A172 (cell line): ENCODE results near the gene CENPP. TPM values are rescaled to one million over a fixed set of nuclear protein-coding genes. Genes with fewer than 3 reads are reported as not detected.
"Not testable (repeated sequence)": the region's sequence is repeated elsewhere in the genome, so short reads cannot be mapped to it uniquely, and the experiment has no call there.

Source experiments
- DNase-seq: peaks from one replicate; pipeline ENCODE4 v3.0.0-alpha.2; 2015; ENCODE audit warnings: low spot score
- total RNA-seq: library from RNA; depleted of rRNA; stranded (reverse); fragments of >200 nt; shearing (Covaris generic); gene quantifications from 2 replicates; pipeline ENCODE4 v1.2.3, GENCODE V29; 2014

Gene CENPP
- total RNA-seq, 1 experiment from 2014 or later = 11.6 TPM

DNA sequence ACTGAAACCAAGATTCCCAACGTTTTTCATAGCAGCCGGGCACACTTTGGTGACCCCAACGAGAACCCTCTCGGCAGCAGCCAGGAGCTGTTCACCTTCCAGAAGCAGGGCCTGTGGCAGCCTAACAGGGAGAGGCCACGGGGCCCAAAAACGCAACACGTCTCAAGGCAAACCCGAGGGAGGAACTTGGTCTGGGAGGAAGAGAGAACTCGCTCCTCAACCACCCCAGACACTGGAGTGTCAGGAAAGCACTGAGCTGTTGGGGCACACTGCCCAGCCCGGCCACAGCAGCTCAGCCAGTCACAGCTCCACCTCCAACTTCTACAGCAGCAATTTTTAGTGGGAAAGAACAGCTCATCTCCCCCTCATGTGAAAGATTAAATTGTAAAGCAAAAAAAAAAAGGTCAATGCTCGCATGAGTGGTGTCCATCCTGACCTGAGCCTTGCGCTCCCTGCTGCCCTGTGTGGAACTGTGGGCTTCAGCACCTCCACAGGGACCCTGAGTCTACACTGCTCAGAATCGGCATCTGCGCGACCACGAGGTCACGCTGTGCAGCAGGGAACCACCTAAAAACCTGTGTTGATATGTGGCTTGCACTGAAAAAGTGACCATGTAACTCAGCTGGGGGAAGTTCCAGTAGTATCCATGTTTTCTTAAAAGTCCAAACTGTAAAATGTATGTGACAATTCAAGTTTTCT lies 289.2 kb downstream of the CENPP start:
- no peak for DNase-seq

DNA sequence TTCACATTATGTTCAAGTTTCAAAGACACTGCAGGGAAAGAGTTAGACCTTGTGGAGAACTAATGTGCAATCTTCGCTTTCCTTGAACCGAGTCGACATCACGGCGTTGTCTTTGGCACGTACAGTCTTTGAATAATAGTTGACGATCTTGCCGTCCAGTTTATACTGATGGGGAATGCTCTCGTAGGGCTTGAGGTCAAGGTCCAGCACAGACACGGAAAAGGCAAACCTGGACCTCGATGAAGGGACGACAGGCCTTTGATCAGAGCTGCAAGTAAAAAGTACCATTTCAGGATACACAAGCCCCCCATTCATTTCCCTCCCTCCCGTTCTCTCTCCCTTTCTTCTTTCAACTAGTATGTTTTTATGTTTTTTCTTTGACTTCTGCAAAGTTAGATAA lies 290.0 kb downstream of the CENPP start:
- no peak for DNase-seq

DNA sequence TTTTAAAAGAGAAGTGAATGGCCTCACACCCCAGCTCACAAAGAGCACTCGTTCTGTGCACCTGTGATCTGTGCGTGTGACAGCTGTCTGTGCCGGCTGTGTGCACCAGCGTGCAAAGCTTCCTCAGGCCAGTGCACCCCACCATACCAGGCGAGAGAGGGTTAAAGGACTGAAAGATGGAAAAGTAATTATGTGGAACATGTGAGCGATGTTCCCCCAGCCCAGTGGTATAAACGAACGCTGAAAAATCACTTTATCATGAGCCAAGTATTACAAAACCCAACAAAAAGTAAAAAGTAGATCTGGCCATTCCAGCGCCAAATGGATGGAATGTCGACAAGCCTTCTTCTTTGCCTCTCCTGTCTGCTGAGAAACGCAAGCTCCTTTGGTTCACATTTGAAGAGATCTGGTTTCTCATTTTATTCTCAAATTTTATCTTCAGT lies 290.5 kb downstream of the CENPP start:
- DNase-seq = no peak

DNA sequence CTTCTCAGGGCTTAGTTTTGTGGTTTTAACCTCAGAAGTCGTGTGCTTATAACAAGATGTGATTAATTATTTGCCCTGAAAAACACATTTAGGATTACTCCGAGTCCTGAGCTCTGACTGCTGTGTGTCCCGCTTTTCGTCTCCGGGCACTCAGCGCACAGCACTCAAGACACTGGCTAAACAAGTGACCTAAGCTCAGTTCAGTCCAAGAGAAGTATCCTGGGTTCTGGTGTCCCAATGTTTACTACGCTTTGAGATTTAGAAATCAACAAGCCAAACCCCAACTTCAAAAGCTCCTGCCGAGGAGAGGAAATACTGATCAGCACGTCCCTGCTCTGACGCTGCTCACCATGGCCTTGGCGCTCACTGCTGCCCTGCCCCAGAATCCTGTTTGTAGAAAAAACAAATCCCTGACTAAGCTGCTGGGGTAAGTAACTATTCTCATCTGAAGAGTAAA lies 290.9 kb downstream of the CENPP start:
- no peak for DNase-seq

DNA sequence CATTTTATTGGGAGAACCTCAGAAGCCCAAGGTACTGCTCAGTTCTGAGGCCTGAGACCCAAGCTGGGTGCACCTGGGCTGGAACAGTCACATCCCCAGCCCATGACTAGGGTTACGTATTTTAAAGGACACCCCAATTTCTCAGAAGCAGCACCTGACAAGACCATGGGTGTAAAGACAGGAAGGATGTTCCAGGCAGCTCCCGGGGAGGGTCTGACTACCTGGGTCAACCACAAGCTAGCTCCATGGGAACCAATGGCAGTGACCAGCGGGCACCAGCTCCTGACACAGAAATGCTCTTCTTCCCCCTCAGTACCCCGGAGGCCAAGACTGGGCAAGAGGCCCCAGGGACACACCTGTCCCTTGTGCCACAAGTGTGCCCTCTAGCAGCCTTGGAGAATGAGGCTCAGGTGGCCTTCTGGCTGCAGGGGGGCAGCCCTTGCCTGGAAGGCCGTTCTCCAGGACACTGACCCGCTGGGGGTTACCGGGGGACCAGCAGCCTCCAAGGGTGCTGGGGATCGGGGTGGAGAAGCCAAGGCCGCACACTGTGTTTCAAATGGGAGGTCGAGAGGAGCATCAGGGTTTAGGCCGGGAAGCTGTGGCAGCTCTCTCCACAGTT lies 291.6 kb downstream of the CENPP start:
- no peak for DNase-seq

DNA sequence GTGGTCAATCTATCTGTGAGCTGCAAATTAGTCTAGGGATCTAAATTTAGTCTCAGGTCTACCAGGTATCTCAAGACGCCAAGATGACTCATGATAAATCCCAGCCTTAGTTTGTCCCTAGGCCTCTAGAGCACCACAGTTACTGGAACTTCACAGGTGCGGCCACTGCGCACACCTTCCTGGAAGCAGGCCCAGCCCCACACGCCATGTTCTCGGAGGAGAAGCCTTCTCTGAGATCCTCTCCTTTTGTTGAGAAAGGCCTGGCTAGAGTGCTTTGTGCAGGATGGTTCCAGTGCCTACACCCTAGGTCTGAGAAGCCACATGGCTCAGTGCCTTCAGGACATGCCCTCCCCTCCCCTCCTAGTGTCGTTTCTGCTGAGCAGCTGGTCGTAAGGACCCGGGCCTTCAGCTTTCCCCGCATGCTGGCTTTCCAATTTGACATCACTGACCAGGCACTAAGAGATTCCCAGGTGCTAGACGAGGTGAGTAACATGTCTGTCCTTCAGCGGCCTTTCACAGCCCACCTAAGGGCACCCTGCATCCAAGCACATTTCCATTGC lies 292.3 kb downstream of the CENPP start:
- DNase-seq = no peak

DNA sequence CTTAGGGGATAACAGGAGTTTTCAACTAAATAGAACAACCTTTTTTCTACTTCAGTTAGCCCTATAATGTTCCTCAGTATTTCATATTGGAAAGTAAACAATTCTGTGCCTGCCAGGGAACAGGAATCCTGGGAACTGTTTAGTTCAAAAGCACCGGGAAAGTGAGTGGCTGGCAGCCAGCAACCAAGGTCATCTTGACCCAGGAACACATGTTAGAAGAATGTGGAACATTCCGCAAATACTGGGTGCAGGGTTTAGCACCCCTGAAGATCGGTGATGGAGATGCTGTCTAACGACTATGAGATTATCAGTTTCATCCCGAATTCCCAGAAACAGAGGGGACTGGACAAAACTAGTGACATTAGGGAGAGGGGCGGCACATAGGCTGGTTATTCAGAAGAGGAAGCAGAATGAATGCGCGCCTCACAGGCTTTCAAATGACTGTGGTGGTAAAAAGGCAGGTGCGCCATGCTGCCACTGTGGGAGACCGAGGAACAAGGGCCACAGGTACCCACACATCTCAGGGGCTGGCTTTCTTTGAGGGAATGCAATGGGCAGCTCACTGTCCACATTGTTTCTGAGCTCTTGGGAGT lies 293.0 kb downstream of the CENPP start:
- DNase-seq = no peak

DNA sequence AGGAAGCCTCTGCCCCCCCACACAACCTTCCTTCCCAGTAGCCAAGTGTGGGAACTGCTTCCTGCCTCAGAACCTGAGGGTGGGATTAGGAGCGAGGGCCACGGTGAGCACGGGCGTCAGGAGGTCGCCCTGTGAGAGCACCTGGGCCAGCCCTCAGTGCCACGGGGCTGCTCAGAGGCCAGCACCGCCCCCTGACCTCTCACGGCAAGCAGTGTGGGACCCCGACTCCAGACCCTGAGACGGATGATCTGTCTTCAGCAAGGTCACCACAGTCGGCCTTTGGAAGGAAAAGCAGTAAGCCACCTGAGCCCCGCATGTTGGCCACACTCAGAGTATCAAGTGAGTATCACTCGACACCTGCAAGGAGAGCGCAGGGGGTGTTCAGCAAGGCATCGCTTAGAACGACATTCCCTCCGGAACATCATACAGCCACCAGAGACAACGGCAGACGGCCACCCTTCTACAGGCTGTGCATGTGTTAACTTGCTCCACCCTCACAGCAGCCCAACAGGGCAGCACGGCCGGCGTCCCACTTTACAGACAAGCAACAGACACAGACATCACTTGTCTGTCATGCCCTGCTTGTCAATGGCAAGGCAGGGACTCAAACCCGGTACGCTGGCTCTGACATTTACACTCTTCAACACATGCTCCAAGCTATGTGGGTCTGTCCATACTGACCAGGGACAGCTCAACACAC lies 294.0 kb downstream of the CENPP start:
- DNase-seq = no peak

DNA sequence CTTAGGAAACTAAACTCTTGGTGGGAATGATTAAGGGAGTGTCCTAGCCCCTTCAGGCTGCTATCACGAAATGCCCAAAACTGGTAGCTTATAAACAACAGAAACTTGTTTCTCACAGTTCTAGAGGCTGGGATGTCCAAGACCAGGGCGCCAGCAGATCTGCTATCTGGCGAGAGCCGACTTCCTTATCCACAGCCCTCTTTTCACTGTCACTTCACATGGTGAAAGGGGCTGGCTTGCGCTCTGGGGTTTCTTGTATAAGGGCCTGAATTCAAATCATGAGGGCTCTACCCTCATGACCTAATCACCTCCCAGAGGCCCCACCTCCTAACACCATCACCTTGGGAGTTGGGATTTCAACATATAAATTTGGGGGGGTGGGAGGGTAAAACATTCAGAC lies 295.1 kb downstream of the CENPP start:
- DNase-seq = no peak

DNA sequence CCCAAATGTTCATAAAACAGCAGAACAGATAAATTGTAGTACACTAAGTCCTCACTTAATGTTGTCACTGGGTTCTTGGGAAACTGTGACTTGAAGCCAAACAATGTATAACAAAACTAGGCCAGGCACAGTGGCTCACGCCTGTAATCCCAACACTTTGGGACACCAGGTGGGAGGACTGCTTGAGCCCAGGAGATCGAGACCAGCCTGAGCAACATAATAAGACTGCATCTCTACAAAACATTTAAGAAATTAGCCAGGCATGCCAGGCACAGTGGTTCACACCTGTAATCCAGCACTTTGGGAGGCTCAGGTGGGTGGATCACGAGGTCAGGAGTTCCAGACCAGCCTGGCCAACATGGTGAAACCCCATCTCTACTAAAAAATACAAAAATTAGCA lies 298.2 kb downstream of the CENPP start:
- DNase-seq = not testable (repeated sequence)

DNA sequence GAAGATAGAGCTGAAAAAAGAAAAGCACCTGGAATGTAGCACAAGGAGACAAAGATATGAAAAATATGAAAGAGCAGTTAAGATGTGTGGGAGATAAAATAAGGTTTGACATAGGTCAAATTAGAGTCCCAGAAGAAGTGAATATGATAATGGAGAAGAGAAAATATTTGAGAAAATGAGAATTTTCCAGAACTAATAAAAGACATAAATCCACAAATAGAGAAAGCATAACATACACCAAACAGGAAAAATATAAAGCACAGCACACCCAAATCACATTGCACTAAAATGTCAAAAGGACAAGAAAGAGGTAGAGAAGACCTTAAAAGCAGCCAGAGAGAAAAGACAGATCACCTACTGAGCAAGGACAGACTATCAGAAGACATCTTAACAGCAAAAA lies 300.7 kb downstream of the CENPP start:
- no peak for DNase-seq

DNA sequence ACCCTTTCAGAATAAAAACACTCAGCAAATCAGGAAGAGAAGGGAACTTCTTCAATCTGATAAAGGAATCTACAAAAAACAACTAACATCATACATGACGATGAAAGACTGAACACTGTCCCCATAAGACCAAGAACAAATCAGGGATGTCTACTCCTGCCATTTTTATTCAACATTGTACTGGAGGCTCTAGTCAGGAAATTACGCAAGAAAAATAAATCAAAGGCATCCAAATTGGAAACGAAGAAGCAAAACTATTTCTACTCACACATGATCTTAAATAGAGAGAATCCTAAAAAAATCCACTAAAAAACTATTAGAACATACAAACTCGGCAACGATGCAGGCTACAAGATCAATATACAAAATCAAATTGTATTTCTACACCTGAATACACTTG lies 301.9 kb downstream of the CENPP start:
- DNase-seq = no peak

DNA sequence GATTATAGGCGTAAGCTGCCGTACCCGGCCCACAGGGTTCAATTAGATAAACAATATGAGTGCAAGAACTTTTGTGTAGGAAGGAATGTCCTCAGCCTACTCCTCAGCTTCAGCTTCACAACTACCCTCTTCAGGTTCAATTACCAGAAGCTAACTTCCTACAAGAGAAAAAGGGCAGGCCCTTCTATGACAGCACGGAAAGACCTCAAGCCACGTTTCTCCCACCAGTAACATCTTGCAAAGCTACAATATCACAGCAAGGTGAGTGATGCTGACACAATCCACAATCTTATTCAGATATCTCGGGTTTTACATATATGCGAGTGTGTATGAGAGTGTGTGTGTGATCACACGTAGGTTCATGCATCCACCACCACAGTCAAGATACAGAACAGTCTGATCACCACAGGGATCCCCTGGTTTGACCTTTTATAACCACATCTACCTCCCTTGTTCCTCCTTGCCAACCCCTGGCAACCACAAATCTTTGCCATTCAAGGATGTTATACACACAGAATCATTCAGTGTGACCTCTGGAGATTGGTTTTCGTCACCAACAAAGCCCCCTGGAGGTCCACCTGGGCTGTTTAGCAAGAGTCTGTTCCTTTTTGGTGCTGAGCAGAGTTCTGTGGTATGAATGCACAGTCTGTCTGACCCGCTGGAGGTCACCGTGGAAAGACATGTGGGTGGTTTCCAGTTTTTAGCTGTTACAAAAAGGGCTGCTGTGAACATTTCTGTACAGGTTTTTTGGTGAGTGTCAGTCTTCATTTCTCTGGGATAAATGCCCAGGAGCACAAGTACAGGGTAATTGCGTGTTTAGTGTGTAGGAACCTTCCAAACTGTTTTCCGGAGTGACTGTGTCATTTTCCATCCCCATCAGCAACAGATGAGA lies 305.9 kb downstream of the CENPP start:
- no peak for DNase-seq

DNA sequence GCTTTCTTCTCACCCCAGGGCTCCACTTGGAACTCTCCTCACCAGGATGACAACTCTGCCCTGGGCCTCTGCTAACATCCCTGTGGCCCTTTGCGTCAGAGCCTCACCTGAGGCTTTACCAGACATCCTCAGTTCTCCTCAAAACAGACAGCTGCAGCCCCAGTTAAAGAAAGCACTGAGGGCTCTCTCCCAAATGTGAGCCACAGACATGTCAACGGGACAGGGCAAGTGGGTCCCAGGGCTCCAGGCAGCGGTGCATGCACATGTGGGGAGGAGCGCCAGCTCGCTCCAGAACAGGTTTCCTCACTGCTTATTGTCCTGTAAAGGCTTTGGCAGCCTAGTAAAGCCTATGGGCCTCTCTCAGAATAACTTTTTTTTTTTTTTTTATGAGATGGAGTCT lies 306.9 kb downstream of the CENPP start:
- DNase-seq = no peak

DNA sequence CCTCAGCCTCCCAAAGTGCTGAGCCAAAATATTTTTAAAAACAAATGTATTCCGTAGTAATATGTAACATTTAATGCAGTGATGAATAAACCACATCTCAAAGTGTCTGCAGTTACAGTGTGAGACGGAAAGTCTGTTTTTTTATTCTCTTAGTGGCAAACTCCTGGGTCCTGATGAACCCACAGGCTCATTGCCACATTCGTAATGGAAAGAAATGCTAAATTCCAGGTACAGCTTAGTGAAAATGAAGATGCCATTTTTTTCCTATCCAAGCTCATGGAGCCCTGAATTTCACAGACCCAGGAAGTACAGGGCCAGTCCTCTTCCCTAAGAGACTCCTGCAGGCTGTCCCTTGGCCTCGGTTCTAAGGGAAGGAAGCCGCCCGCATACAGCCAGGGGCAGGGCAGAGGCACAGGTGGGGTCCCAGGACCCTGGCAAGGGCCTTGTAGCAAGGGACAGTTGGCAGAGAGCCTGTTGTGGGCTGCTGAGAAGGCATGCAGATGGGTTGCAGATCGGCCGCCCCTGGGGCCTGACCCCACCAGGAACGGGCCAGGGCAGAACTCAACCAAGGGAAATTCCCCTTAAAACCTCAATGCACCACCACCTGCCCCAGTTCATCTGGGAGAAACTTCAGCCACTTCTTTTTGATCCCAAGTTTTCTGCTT lies 308.0 kb downstream of the CENPP start:
- no peak for DNase-seq

DNA sequence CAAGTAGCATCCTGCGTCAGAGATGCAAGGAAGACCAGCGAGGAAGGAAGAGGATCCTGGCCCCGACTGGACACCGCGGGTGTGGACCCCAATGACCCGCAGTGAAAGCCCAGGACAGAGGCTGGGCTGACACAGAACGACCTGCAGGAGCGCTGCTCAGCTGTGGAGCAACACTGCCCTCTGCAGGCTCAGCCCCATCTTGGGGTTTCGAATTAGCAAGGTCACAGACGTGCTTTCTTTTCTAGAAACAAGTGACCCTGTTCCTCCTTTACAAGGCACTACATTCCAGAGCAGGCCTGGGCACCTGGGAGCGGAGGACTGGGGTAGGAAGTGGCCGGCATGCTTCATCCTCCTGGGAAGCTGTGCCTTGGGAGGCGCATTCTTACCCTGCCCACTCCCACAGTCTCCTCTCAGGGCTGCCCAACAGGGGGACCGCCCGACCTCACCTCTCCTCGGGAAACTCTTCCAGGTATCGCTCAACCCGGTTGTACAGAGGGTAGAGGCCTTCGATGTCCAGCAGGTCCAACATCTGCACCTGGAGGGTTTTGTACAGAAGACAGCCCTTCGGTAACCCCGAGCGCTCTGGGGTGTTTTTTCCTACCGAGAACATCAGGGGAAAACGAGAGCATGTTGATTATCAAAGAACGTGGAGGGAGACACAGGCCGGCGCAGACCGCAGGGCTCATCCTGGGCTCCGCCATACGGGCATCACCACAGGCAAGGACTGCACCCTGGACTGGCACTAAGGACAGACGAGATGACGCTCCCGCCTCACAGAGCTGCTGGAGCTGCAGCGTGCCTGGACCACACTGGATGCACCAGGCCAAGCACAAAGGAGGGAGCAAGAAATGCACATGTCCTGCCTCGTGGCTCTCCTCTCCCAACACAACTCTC lies 309.2 kb downstream of the CENPP start:
- peak; percentile 44 for DNase-seq

DNA sequence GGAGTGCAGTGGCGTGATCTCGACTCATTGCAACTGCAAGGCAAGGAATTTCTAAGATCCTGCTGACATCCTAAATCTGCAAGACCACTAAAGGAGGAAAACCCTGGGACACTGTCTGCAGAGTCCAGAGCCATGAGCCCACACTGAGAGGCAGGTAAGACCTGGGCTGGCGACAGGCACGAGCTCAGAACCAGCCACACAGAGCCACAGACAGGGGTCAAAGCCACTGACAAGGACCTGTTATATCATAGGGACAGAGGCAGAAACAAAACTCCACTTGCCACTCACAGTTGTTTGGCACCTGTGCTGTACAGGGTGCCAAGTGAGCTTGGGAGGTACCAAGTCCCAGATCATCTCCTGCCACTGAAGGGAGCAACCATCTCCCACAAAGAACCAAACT lies 310.0 kb downstream of the CENPP start:
- no peak for DNase-seq

DNA sequence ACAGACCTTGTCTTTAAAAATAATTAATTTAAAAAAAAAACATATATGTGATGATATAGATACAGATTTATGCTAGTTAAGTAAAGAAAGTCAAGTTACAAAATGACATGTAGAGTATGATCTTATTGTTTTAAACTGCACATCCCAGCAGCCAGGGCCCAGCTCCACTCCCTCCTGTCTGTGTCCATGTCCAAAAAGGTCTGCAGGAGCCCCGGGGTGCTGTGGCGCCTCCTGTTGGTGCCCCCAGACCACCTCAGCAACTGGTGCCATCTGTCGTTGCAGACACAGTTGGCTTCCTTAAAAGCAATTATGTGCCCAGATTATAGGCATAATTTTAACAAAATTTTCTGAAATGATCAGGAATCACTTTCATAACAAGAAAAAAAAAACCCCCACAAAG lies 310.9 kb downstream of the CENPP start:
- DNase-seq = no peak

DNA sequence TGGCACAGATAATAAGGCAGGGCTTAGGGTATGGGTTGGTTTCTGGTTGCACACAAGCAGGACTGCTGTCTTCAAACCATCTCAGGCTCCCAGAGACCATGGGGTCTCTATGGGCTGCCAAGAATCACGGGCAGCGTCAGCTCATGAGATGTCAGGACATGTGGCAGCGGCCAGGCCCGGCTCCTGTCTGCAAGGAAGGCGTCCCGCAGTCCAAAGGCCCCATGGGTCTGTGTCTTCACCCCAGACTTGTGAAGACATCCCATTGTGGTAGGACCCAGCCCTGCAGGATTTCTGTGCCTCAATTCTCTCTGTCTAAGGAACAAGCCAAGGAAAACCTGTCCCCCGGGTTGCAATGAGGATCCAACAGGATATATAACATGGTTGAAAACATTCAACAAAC lies 311.6 kb downstream of the CENPP start:
- DNase-seq = no peak
